ENCODE results near the gene CDH5. TPM values are rescaled to one million over a fixed set of nuclear protein-coding genes. Genes with fewer than 3 reads are reported as not detected.

CDH5 gene
- total and polyA plus RNA-seq, 2 of the 13 experiments (the other 11 are each of a cell fraction or from before 2014, with no cell fraction given) = 0.71 to 1.1 TPM

DNA sequence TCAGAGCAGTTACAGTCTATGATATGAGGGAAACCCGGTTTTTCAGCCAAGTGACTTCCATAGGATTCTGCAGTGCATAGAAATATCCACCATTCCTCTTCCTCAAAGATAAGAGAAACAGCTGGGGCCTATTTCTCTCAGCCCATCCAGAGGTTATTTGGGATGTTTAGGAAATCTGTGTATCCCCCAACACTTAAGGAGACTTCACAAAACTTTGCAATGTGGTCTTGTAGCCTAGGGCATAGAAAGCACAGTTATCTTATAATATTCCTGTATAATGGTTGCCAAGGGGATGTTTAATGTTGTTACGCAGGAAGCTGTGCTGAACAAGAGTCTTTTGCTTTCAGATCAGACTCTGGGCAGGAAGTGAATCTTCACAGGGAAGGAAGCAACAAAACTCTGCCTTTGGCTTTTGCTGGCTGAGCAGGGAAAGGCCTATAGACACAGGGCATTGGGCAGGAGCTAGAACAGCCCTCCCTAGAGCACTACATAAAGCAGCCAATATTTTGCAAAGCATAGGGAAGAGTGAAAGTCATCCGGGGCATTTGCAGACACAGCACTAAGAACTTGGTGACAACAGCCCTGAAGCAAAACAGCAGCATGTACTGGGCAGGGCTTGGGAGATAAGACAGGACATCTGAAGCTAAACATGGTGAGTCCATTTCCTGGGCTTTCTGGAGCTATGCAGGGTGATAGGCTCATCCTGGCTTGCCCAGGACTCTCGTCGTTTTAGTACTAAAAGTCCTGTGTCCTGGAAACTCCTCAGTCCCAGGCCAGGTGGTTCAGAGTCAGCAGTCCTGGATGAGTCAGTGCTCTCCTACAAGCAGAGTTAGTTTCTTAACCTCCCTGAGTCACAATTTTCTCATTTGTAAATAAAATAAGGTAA is 41.9 kb downstream of the CDH5 start (continued):
- TF ChIP-seq, protein P1, sequence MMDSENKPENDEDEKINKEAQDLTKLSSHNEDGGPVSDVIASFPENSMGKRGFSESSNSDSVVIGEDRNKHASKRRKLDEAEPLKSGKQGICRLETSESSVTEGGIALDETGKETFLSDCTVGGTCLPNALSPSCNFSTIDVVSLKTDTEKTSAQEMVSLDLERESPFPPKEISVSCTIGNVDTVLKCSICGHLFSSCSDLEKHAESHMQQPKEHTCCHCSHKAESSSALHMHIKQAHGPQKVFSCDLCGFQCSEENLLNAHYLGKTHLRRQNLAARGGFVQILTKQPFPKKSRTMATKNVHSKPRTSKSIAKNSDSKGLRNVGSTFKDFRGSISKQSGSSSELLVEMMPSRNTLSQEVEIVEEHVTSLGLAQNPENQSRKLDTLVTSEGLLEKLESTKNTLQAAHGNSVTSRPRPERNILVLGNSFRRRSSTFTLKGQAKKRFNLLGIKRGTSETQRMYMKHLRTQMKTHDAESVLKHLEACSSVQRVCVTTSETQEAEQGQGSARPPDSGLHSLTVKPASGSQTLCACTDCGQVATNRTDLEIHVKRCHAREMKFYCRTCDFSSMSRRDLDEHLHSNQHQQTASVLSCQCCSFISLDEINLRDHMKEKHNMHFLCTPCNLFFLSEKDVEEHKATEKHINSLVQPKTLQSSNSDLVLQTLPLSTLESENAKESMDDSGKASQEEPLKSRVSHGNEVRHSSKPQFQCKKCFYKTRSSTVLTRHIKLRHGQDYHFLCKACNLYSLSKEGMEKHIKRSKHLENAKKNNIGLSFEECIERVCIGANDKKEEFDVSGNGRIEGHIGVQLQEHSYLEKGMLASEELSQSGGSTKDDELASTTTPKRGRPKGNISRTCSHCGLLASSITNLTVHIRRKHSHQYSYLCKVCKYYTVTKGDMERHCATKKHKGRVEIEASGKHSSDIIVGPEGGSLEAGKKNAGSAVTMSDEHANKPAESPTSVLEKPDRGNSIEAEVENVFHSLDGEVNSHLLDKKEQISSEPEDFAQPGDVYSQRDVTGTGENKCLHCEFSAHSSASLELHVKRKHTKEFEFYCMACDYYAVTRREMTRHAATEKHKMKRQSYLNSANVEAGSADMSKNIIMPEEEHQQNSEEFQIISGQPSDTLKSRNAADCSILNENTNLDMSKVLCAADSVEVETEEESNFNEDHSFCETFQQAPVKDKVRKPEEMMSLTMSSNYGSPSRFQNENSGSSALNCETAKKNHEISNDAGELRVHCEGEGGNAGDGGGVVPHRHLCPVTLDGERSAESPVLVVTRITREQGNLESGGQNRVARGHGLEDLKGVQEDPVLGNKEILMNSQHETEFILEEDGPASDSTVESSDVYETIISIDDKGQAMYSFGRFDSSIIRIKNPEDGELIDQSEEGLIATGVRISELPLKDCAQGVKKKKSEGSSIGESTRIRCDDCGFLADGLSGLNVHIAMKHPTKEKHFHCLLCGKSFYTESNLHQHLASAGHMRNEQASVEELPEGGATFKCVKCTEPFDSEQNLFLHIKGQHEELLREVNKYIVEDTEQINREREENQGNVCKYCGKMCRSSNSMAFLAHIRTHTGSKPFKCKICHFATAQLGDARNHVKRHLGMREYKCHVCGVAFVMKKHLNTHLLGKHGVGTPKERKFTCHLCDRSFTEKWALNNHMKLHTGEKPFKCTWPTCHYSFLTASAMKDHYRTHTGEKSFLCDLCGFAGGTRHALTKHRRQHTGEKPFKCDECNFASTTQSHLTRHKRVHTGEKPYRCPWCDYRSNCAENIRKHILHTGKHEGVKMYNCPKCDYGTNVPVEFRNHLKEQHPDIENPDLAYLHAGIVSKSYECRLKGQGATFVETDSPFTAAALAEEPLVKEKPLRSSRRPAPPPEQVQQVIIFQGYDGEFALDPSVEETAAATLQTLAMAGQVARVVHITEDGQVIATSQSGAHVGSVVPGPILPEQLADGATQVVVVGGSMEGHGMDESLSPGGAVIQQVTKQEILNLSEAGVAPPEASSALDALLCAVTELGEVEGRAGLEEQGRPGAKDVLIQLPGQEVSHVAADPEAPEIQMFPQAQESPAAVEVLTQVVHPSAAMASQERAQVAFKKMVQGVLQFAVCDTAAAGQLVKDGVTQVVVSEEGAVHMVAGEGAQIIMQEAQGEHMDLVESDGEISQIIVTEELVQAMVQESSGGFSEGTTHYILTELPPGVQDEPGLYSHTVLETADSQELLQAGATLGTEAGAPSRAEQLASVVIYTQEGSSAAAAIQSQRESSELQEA (CRISPR knock-in tag; IDR thresholded peaks at IDR 0.05; ENCODE audit: not compliant biosample characterization) = no peak
- TF ChIP-seq PRMT3 (CRISPR knock-in tag; IDR thresholded peaks at IDR 0.05; ENCODE audit: borderline replicate concordance, low read depth) (no peak), GATA4 (IDR thresholded peaks at IDR 0.05; ENCODE audit: borderline replicate concordance, low read depth) (no peak), ZNF766 (CRISPR knock-in tag; IDR thresholded peaks at IDR 0.05; ENCODE audit: borderline replicate concordance) (no peak), NFKB2 (CRISPR knock-in tag; IDR thresholded peaks at IDR 0.05; ENCODE audit: borderline replicate concordance) (no peak), ZNF773 (CRISPR knock-in tag; IDR thresholded peaks at IDR 0.05; ENCODE audit: borderline replicate concordance) (no peak), PAF1 (CRISPR knock-in tag; IDR thresholded peaks at IDR 0.05) (no peak), CHD4 (IDR thresholded peaks at IDR 0.05; ENCODE audit: borderline replicate concordance, low read length) (no peak), SIN3B (IDR thresholded peaks at IDR 0.05; ENCODE audit: low read length) (no peak), MIER3 (CRISPR knock-in tag; IDR thresholded peaks at IDR 0.05; ENCODE audit: borderline replicate concordance) (no peak), DNMT3B (CRISPR knock-in tag; conservative IDR thresholded peaks at IDR 0.05) (no peak), MTA3 (CRISPR knock-in tag; IDR thresholded peaks at IDR 0.05) (no peak), RARA (CRISPR knock-in tag; IDR thresholded peaks at IDR 0.05) (no peak; the same call in 1 of the 2 replicates), PLRG1 (conservative IDR thresholded peaks at IDR 0.05) (no peak)
- TF ChIP-seq, protein P2, sequence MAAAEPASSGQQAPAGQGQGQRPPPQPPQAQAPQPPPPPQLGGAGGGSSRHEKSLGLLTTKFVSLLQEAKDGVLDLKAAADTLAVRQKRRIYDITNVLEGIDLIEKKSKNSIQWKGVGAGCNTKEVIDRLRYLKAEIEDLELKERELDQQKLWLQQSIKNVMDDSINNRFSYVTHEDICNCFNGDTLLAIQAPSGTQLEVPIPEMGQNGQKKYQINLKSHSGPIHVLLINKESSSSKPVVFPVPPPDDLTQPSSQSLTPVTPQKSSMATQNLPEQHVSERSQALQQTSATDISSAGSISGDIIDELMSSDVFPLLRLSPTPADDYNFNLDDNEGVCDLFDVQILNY (CRISPR knock-in tag; conservative IDR thresholded peaks at IDR 0.05) = no peak
- TF ChIP-seq, protein P3, sequence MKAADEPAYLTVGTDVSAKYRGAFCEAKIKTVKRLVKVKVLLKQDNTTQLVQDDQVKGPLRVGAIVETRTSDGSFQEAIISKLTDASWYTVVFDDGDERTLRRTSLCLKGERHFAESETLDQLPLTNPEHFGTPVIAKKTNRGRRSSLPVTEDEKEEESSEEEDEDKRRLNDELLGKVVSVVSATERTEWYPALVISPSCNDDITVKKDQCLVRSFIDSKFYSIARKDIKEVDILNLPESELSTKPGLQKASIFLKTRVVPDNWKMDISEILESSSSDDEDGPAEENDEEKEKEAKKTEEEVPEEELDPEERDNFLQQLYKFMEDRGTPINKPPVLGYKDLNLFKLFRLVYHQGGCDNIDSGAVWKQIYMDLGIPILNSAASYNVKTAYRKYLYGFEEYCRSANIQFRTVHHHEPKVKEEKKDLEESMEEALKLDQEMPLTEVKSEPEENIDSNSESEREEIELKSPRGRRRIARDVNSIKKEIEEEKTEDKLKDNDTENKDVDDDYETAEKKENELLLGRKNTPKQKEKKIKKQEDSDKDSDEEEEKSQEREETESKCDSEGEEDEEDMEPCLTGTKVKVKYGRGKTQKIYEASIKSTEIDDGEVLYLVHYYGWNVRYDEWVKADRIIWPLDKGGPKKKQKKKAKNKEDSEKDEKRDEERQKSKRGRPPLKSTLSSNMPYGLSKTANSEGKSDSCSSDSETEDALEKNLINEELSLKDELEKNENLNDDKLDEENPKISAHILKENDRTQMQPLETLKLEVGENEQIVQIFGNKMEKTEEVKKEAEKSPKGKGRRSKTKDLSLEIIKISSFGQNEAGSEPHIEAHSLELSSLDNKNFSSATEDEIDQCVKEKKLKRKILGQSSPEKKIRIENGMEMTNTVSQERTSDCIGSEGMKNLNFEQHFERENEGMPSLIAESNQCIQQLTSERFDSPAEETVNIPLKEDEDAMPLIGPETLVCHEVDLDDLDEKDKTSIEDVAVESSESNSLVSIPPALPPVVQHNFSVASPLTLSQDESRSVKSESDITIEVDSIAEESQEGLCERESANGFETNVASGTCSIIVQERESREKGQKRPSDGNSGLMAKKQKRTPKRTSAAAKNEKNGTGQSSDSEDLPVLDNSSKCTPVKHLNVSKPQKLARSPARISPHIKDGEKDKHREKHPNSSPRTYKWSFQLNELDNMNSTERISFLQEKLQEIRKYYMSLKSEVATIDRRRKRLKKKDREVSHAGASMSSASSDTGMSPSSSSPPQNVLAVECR (CRISPR knock-in tag; IDR thresholded peaks at IDR 0.05; ENCODE audit: borderline replicate concordance) = peak; percentile 15; the same call in 1 of the 2 replicates

Measured in HepG2 (cell line).